ENCODE measurements around the gene HOXD11.

HOXD11 gene

DNA sequence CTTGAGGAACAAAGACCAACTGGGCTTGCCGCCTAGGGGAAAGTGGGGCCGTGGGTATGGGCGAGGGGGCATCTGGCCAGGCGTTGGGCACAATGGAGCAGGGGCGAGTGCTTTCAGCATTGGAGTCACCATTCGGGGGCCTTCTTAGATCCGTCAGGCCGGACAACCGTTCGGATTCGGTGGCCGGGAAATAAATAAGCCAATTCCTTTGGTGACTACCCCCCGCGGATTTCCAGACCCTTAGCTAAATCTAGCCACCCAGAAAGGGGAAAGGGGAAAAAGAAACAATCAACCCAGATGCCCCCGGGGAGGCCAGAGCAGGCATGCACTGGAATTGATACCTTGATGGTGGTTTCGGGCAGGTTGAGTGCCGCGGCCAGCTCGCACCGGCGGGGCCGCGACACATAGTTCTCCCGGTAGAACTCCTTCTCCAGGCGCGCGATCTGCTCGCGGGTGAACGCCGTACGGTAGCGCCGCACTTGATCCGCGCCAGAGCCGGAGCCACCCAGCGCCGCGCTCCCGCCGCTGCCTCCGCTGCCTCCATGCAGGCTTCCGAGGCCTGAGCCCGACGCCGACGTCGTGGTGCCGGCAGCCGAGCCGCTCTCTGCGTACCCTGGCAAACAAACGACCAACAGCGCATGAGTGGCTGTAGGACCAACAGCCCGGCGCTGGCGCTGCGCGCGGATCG lies 25.1 kb upstream of the HOXD11 start:
- Histone ChIP-seq H3K9me3 (ENCODE audit: control insufficient read depth in 2 of 2, low read length in 2 of 2) (no peaks in the 10 kb centered on the region), H3K36me3 (ENCODE audit: control insufficient read depth in 2 of 2, insufficient read depth in 2 of 2, low read length in 2 of 2) (no peaks in the 10 kb centered on the region), H3K4me3 (ENCODE audit: low read length in 2 of 2) (no peak overlapping the region), H3K4me1 (ENCODE audit: control insufficient read depth in 2 of 2, insufficient read depth in 2 of 2, low read length in 2 of 2) (peaks cover 3 to 7% of the 10 kb centered on the region in 2 donors), H3K9ac (ENCODE audit: low read depth in 1 of 2, low read length in 2 of 2) (no peak overlapping the region), H3K27me3 (ENCODE audit: control insufficient read depth in 2 of 2, insufficient read depth in 2 of 2, low read length in 2 of 2) (peaks cover 82 to 90% of the 10 kb centered on the region in 2 donors), H3K27ac (ENCODE audit: low read depth in 2 of 2, low read length in 2 of 2) (no peak overlapping the region)

DNA sequence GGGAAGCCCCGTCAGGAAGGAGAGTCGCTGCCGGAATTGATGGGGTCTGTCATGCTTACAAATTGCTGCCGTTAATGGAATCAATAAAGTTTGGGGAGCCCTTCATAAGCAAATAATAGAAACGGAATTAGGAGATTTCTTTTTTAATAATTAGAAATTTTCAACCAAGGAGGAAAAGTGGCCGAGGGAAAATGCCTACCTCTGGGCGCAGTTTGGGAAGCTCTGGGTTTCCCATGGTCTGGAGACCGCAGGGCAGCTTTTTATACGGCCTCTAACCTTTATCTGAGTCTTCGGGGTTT lies 24.6 kb upstream of the HOXD11 start:
- peaks cover 3 to 7% of the 10 kb centered on the region in 2 donors for H3K4me1 ChIP-seq (ENCODE audit: control insufficient read depth in 2 of 2, insufficient read depth in 2 of 2, low read length in 2 of 2)
- H3K9me3 ChIP-seq (ENCODE audit: control insufficient read depth in 2 of 2, low read length in 2 of 2), result no peaks in the 10 kb centered on the region
- no peak overlapping the region for H3K9ac ChIP-seq (ENCODE audit: low read depth in 1 of 2, low read length in 2 of 2)
- H3K4me3 ChIP-seq (ENCODE audit: low read length in 2 of 2), result no peak overlapping the region
- peaks cover 84 to 90% of the 10 kb centered on the region in 2 donors for H3K27me3 ChIP-seq (ENCODE audit: control insufficient read depth in 2 of 2, insufficient read depth in 2 of 2, low read length in 2 of 2)
- no peak overlapping the region for H3K27ac ChIP-seq (ENCODE audit: low read depth in 2 of 2, low read length in 2 of 2)
- H3K36me3 ChIP-seq (ENCODE audit: control insufficient read depth in 2 of 2, insufficient read depth in 2 of 2, low read length in 2 of 2), result no peaks in the 10 kb centered on the region

DNA sequence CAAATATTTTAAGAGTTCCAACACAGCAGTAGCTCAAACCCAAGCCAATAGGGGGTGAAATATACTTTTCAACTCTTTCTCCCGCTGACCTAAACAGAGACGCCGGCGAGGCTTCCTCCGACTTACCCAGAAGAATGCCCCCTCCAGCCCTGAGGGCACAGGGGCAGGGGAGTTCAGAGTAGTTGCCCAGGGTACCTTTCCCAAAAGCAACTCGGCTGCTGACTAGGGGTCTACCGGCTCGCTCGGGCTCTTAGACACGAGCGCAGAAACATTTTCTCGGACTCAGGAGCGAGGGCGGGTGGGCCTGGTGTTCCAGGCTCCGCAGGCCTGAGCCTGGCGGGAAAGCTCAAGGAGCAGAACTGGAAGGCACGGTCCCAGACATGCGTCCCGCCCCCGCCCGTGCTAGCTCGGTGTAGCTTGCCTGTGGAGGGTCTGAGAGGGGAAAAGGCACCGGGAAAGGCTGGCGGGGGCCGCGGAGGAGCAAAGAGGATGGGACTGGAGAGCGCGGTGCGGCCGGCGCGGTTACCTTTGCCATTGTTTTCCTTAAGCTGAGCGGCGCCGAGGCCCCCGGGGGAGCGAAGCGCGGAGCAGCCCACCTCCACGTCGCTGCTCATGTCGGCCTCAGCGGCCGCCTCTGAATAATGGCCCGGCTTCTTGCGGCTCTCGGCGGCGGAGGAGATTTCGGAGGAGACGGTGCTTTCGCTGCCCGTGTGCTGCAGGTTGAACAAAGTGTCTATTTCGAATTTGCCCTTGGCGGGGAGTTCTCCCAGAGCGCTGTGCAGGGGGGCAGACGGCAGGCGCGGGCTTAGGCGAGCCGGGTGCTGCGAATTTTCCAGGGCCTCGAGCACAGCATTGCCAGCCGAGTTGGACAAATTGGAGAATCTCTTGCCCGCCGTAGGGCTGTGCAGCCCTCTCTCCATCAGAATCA lies 24.0 kb upstream of the HOXD11 start:
- Histone ChIP-seq H3K9ac (ENCODE audit: low read depth in 1 of 2, low read length in 2 of 2) (no peak overlapping the region), H3K4me1 (ENCODE audit: control insufficient read depth in 2 of 2, insufficient read depth in 2 of 2, low read length in 2 of 2) (peaks cover 7 to 11% of the 10 kb centered on the region in 2 donors), H3K36me3 (ENCODE audit: control insufficient read depth in 2 of 2, insufficient read depth in 2 of 2, low read length in 2 of 2) (no peaks in the 10 kb centered on the region), H3K27me3 (ENCODE audit: control insufficient read depth in 2 of 2, insufficient read depth in 2 of 2, low read length in 2 of 2) (peaks cover 88 to 93% of the 10 kb centered on the region in 2 donors), H3K27ac (ENCODE audit: low read depth in 2 of 2, low read length in 2 of 2) (no peak overlapping the region), H3K4me3 (ENCODE audit: low read length in 2 of 2) (no peak overlapping the region), H3K9me3 (ENCODE audit: control insufficient read depth in 2 of 2, low read length in 2 of 2) (no peaks in the 10 kb centered on the region)

DNA sequence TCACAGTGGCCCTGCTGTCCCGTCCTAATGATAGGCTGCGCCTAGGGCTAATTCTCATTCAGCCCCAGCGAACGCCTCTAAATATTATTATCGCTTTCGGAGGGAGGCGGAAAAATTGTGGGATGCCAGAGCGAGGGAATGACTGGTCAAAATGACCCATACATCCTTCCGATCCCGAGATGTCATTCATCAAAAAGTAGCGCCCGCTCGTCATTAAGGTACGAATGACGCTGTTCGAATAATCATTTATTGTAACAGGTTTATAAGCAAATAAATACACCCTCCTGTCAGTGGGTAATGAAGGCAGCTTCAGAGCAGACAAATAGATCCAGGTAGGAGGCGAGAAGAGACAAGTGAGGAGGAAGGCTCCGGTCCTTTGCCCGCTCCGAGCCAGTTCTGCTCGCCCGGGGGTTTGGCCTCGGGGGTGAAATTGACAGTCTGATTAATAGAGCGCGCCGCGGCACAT lies 23.3 kb upstream of the HOXD11 start, which contains the start of gene EVX2:
Gene EVX2, minus strand, starts transcription at position 167 of the 466 bp plus-strand sequence. CDS start 186 bp downstream, outside the sequence.
- H3K4me1 ChIP-seq (ENCODE audit: control insufficient read depth in 2 of 2, insufficient read depth in 2 of 2, low read length in 2 of 2), result peaks cover 11 to 16% of the 10 kb centered on the region in 2 donors
- H3K36me3 ChIP-seq (ENCODE audit: control insufficient read depth in 2 of 2, insufficient read depth in 2 of 2, low read length in 2 of 2), result no peaks in the 10 kb centered on the region
- no peak within 1 kb of the TSS for H3K27ac ChIP-seq (ENCODE audit: low read depth in 2 of 2, low read length in 2 of 2)
- peaks cover 88 to 93% of the 10 kb centered on the region in 2 donors for H3K27me3 ChIP-seq (ENCODE audit: control insufficient read depth in 2 of 2, insufficient read depth in 2 of 2, low read length in 2 of 2)
- H3K9ac ChIP-seq (ENCODE audit: low read depth in 1 of 2, low read length in 2 of 2), result no peak within 1 kb of the TSS
- no peaks in the 10 kb centered on the region for H3K9me3 ChIP-seq (ENCODE audit: control insufficient read depth in 2 of 2, low read length in 2 of 2)
- H3K4me3 ChIP-seq (ENCODE audit: low read length in 2 of 2), result no peak within 1 kb of the TSS

DNA sequence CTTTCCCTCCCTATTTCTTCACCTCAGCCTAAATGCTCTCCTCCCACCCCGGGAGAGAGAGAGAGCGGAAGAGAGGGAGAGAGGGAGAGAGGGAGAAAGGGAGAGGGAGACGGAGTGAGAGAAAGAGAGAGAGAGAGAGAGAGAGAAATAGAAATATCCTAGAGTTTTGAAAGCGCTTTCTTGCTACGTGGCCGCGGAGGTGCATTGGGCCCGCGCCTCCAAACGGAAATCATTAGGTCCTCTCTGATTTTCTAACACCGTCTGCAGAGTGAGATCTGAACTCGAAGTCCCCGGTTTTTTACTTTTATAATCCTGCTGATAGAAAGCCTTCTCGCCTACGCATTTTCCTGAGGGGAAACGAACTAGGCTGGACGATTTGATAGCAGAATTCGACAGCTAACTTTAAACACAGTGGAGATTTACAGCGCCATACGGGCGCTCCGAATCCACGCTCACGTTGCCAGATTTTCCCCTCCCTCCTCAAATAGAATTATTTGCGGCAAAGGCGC lies 22.4 kb upstream of the HOXD11 start:
- Histone ChIP-seq H3K36me3 (ENCODE audit: control insufficient read depth in 2 of 2, insufficient read depth in 2 of 2, low read length in 2 of 2) (no peaks in the 10 kb centered on the region), H3K4me3 (ENCODE audit: low read length in 2 of 2) (no peak overlapping the region), H3K9ac (ENCODE audit: low read depth in 1 of 2, low read length in 2 of 2) (no peak overlapping the region), H3K27ac (ENCODE audit: low read depth in 2 of 2, low read length in 2 of 2) (no peak overlapping the region), H3K4me1 (ENCODE audit: control insufficient read depth in 2 of 2, insufficient read depth in 2 of 2, low read length in 2 of 2) (peaks cover 11 to 13% of the 10 kb centered on the region in 2 donors), H3K9me3 (ENCODE audit: control insufficient read depth in 2 of 2, low read length in 2 of 2) (no peaks in the 10 kb centered on the region), H3K27me3 (ENCODE audit: control insufficient read depth in 2 of 2, insufficient read depth in 2 of 2, low read length in 2 of 2) (peaks cover 88 to 89% of the 10 kb centered on the region in 2 donors)

DNA sequence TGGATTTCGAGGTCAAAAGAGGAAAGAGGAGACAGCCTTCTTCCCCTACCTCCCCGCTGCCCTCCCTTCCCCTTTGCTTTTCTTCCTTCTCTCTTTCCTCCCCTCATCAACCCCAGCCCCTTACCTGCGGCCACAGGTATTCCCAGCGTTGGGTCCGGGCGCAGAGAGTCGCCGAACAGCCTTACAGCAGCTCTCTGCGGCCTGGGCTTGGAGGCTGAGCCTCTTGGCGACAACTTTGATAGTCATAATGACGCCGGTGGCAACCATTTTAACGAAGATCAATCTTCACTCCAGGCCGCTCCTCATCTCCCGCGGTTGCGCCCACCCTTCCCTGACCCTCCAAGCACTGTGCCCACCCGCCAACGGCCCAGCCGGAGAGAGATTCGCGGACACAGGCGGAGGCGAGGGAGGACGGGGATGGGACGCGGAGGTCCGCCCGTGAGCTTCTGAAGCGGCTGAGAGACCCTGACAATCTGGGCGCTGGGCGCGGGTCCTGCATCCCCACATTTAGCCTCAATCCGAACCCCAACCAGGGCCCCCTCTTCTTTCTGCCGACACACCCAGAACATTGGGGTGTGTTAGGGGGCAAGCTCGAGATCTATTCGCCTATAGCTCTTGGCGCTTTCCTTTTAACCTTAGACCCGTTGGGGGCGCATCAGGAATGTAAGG lies 21.8 kb upstream of the HOXD11 start:
- no peak overlapping the region for H3K4me3 ChIP-seq (ENCODE audit: low read length in 2 of 2)
- H3K4me1 ChIP-seq (ENCODE audit: control insufficient read depth in 2 of 2, insufficient read depth in 2 of 2, low read length in 2 of 2), result peaks cover 11 to 13% of the 10 kb centered on the region in 2 donors
- H3K27me3 ChIP-seq (ENCODE audit: control insufficient read depth in 2 of 2, insufficient read depth in 2 of 2, low read length in 2 of 2), result peaks cover 90 to 95% of the 10 kb centered on the region in 2 donors
- no peaks in the 10 kb centered on the region for H3K9me3 ChIP-seq (ENCODE audit: control insufficient read depth in 2 of 2, low read length in 2 of 2)
- H3K36me3 ChIP-seq (ENCODE audit: control insufficient read depth in 2 of 2, insufficient read depth in 2 of 2, low read length in 2 of 2), result no peaks in the 10 kb centered on the region
- H3K9ac ChIP-seq (ENCODE audit: low read depth in 1 of 2, low read length in 2 of 2), result no peak overlapping the region
- H3K27ac ChIP-seq (ENCODE audit: low read depth in 2 of 2, low read length in 2 of 2), result no peak overlapping the region

DNA sequence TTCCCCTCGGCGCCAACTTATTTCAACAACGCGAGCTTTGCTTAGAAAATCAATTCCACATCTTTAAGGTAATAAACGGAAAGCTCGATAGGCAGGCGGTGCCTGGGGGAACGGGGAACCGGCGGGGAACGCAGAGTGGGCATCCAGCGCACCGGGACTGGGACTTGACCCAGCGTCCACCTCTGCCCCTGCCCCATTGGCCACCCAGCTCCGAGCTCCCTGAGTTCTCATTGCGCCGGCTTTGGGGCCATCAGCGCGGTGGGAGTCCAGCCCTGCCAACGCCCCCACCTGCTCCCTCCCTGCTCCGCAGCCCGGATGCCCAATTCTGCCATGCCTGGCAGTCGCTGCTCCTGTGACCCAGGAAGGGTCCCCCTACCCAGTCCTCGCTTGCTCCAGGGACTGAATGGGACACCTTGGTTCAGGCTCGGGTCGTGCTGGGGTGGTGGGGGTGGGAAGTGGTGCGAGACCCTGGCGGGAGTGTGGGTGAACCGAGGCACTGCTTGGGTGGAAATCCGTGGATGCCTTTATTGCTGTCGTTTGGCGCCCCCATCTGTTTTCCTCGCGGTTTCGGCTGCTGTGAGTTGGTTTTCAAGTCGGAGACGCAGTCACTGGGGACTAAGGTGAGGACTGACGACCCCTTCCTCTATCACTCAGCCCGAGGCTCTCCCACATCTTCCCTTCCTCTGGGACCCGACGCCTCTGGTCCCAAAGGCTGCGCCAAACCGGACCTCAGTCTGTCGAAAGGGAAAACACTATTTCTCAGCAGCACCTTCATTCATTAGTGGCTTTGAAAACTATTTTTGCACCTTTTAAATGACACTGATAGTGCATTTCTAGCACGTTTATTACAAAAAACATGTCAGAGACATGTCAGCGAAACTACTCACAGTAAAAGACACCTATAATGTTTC lies 21.0 kb upstream of the HOXD11 start:
- no peaks in the 10 kb centered on the region for H3K36me3 ChIP-seq (ENCODE audit: control insufficient read depth in 2 of 2, insufficient read depth in 2 of 2, low read length in 2 of 2)
- peaks cover 11 to 13% of the 10 kb centered on the region in 2 donors for H3K4me1 ChIP-seq (ENCODE audit: control insufficient read depth in 2 of 2, insufficient read depth in 2 of 2, low read length in 2 of 2)
- H3K4me3 ChIP-seq (ENCODE audit: low read length in 2 of 2), result no peak overlapping the region
- H3K27me3 ChIP-seq (ENCODE audit: control insufficient read depth in 2 of 2, insufficient read depth in 2 of 2, low read length in 2 of 2), result peaks cover 88 to 96% of the 10 kb centered on the region in 2 donors
- H3K9ac ChIP-seq (ENCODE audit: low read depth in 1 of 2, low read length in 2 of 2), result no peak overlapping the region
- H3K27ac ChIP-seq (ENCODE audit: low read depth in 2 of 2, low read length in 2 of 2), result no peak overlapping the region
- H3K9me3 ChIP-seq (ENCODE audit: control insufficient read depth in 2 of 2, low read length in 2 of 2), result no peaks in the 10 kb centered on the region

DNA sequence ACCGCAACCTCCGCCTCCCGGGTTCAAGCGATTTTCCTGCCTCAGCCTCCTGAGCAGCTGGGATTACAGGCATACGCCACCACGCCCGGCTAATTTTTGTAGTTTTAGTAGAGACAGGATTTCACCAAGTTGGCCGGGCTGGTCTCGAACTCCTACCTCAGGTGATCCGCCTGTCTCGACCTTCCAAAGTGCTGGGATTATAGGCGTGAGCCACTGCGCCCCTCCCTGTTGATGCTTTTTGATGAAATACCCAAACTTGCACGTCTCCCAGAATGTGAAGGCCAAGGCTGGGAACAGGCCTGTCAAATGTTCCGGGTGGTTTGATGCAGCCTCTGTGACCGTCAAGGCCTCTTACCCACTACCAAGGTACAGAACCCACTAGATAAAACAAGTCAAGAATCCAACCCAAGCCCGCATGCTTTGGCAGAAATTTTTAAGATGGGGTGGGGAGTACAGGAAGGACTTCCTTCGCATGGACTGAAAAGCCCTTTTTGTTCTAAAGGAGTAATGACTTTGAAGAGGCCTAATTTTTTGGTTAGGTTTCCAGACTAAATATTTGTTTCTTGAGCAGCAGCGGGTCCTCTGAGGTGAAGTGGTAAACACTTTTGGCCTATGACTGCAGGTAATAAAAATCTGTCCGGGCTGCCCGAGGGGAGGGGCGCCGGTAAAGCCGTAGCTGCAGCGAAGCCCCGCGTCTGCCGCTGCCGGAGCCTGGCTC lies 19.6 kb upstream of the HOXD11 start:
- H3K9ac ChIP-seq (ENCODE audit: low read depth in 1 of 2, low read length in 2 of 2), result no peak overlapping the region
- peak overlapping the region in 1 of 2 donors; percentile 52 for H3K4me3 ChIP-seq (ENCODE audit: low read length in 2 of 2)

More for the DNA sequence above, 19.6 kb upstream of the HOXD11 start:
- no peaks in the 10 kb centered on the region for H3K9me3 ChIP-seq (ENCODE audit: control insufficient read depth in 2 of 2, low read length in 2 of 2)
- no peak overlapping the region for H3K27ac ChIP-seq (ENCODE audit: low read depth in 2 of 2, low read length in 2 of 2)
- H3K27me3 ChIP-seq (ENCODE audit: control insufficient read depth in 2 of 2, insufficient read depth in 2 of 2, low read length in 2 of 2), result peaks cover 85 to 92% of the 10 kb centered on the region in 2 donors
- peaks cover 11% of the 10 kb centered on the region in 2 donors for H3K4me1 ChIP-seq (ENCODE audit: control insufficient read depth in 2 of 2, insufficient read depth in 2 of 2, low read length in 2 of 2)
- no peaks in the 10 kb centered on the region for H3K36me3 ChIP-seq (ENCODE audit: control insufficient read depth in 2 of 2, insufficient read depth in 2 of 2, low read length in 2 of 2)
